EH (cell line): Measurements from ENCODE around the gene MYDGF.
A peak's percentile ranks its signal among the peaks of the same experiment; 100 is the strongest.

Experiments used
- DNase-seq: peaks from one replicate; pipeline ENCODE4 v3.0.0-alpha.2; 2015; ENCODE audit warnings: low read depth

MYDGF gene

GRCh38 chr19:4673726-4674125 lies 3.6 kb upstream of the MYDGF start:
- no peak for DNase-seq

GRCh38 chr19:4673216-4673615 lies 3.1 kb upstream of the MYDGF start:
- no peak for DNase-seq

DNA sequence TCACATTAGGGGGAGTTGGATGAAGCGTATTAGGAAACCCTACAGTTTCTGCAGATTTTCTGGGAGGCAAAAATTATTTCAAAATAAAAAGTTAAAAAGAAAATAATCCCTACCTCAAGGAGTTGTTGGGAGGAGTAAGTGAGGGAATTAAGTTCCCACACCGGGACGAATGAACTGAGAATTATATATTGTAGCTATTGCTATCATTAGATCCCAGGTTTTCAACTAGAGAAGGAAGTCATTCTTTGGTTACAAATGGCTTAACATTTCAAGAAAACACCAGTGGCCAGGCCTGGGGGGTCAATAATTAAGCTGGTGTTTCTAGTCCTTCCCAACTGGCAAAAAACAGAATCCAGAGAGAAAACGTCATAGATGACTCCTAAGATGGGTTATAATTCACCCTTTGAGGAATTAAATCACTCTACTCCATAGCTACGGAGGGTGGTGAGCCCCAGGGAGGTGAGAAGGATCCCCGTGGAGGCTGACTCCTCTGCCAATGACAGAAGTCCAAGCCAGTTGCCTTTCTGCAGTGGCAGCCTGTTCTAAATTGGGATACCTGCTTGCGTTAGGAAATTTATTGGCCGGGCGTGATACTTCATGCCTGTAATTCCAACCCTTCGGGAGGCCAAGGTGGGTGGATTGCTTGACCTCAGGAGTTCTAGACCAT lies 1.2 kb upstream of the MYDGF start:
- DNase-seq, result no peak

- no peak for DNase-seq
Observed at GRCh38 chr19:4664642-4665041, 5.5 kb downstream of the MYDGF start.

- DNase-seq, result no peak
Observed at GRCh38 chr19:4662812-4663211, 7.3 kb downstream of the MYDGF start.

DNA sequence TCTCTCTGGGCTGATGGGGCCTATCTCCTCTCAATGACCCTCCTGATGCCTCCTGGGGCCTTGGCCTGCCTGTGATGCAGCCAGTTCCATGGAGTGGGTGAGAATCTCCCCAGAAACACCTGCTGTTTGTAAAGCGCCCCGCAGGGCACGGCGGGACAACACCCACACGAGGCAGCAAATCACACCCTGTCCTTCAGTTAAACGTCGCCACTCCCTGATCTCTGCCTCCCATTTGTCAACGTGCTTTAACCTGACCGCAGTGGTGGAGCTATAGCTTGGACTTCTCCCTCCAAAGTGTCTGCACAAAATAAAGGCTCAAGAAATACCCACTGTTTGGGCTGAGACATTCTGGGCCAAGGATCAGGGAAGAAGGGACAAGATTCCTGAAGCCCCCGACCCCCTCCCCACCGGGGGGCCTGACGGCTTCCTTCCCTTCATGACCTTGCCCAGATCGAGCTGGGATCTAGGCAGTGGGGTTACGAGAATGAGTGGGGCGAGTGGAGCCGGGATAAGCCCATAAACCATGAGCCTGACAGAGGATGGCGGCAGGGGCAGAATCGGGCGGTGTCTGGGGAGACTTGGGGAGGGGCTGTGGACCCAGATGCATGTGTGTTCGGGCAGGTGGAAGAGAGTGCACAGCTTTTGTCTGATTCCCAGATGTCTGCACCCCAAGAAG lies 8.0 kb downstream of the MYDGF start:
- no peak for DNase-seq

DNA sequence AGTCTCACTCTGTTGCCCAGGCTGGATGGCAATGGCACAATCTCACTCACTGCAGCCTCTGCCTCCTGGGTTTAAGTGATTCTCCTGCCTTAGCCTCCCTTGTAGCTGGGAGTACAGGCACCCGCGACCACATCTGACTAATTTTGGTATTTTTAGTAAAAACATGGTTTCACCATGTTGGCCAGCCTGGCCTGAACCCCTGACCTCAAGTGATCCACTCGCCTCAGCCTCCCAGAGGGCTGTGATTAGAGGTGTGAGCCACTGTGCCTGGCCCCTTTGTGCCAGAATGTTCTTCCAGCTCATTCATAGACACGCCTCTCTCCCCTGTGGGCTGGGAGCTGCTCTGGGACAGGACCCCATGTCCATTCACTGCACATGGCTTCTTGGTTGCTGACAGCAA lies 9.1 kb downstream of the MYDGF start:
- peak; percentile 22 for DNase-seq

GRCh38 chr19:4660181-4660791 lies 9.9 kb downstream of the MYDGF start:
- DNase-seq, result peak; percentile 24

DNA sequence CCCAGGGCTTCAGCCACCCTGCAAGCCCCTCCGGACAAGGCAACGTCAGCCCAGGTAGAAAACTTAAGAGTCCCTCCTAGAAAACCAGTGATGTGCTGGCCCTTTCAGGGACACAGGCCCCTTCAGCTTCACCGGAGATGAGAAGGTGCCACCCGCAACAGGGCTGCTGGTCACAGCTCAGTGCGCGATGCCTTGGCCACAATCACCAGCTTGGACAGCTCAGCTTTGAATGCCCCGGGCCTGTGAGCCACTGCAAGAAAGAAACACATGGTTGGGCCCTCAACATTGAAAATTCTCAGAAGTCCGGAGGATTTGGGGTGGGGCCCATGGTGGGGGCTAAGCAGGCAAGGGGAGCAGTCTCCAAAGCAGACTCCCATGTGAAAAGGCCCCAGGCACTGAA lies 12.3 kb downstream of the MYDGF start:
- no peak for DNase-seq

DNA sequence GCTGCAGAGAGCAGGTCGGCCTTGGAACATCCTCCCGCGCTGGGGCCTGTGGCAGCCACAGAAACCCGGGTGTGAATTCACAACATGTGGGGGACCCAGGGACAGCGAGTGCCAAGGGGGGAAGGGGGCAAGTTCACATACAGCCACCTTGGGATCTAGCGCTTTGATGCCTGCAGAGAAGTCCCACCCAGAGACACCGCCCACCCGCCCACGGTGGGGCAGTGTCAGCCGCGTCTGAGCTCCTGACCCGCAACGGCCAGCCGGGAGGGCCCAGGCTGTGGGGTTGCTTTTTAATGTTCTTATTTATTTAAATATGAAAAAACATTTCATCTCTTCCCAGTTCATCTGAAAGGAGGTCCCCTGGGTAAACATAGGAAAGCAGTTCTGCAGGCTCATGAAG lies 12.9 kb downstream of the MYDGF start:
- no peak for DNase-seq

DNA sequence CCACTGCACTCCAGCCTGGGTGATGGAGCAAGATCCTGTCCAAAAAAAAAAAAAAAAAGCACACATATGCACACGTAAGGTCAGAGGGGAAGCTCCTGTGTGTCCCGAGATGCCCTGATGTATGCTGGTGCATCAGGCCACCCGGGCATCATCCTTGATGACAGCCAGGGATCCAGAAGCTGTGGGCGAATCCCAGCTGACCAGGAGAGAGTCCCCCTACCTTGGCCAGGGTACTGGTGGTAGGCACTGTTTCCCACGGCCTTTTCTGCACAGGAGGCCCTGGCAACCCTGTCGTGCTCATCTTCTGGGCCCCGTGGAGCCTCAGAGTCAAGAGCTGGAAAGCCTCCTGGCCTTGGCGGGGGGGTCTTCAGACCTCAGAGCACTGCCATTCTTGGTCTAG lies 14.0 kb downstream of the MYDGF start:
- DNase-seq, result no peak

DNA sequence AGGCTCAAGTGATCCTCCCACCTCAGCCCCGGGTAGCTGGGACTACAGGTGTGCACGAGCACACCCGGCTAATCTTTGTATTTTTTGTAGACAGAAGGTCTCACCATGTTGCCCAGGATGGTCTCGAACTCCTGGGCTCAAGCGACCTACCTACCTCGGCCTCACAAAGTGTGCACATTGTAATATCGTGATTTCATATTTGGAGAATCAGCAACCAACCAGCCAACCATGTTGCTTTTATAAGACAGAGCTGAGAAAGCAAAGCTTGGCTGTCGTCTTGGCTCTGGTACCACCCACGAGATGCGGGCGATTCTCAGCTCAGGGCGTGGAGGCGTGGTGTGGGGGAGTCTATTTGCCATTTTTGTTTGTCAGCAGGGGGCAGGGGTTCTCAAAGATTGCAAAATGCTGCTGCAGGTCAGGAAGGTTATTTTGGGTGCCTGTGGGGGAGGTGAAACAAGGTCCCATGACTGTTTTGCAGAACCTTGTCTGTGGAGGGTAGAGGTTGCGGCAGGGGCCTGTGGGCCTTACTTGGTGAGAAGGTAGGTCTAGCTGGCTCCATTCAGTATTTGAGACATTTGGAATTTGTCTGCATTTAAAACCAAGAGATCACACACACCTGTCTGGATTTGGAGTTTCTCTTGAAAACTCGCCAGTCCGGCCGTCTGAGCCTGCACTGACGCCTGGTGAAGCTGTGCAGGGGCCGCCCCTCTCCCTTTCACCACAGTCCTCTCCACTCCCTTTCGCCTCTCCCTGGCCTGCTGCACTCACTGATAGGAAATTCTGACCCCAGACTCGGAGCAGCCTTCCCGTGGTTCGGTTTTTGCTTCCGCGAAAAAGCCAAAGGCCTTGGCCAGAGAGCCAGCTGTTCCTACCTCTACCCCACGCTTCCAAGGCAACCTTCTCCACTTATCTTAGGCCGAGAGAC lies 15.4 kb downstream of the MYDGF start:
- DNase-seq, result no peak

GRCh38 chr19:4653793-4654436 lies 16.2 kb downstream of the MYDGF start:
- no peak for DNase-seq

DNA sequence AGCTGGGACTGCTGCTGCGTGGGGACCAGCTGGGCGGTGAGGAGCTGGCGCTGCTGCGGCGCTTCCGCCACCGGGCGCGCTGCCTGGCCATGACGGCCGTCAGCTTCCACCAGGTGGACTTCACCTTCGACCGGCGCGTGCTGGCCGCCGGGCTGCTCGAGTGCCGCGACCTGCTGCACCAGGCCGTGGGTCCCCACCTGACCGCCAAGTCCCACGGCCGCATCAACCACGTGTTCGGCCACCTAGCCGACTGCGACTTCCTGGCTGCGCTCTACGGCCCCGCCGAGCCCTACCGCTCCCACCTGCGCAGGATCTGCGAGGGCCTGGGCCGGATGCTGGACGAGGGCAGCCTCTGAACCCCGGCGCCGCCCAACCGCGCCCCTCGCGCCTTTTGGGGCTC lies 18.1 kb downstream of the MYDGF start:
- no peak for DNase-seq

- DNase-seq, result no peak
Observed at GRCh38 chr19:4650159-4650558, 20.0 kb downstream of the MYDGF start.

GRCh38 chr19:4649392-4650047 lies 20.6 kb downstream of the MYDGF start:
- no peak for DNase-seq

DNA sequence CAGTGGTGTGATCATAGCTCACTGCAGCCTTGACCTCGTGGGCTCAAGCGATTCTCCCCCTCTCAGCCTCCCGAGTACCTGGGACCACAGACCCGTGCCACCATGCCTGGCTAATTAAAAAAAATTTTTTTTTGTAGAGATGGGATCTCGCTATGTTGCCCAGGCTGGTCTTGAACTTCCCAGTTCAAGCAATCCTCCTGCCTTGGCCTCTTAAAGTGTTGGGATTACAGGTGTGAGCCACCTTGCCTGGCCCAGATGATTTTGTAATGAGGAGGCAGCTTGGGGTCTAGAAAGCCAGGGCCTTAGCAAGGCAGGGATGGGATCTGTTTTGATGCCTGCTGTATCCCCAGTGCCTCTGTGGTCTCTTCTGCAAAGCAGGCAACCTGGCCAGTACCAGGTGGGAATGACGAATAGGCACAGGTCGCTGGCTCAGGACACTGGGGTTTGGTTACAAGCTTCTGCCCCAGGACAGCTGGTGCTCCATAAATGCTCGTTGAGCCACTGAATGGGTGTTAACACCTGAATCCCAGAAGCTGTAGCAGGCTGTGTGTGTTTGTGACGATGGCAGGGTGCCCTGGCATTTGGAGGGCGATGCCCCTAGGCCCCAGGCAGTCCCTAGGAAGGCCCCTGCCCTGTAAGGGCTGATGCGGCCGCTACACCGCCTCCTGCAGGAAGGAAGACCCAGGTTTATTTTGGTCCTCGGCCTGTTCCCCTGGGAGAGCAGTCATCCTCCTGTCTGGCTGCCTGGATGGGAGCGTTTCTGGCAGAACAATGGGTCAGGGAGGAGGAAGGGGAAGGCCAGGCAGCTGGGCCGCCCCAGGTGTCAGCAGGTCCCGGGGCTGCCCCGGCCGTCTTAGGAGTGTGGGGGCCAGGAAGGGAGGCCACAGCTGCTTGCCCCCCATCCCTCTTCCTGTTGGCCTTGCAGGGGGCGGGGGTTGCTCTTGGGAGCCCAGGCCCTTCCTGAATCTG lies 22.2 kb downstream of the MYDGF start:
- DNase-seq, result no peak

- DNase-seq, result no peak
Observed at GRCh38 chr19:4645718-4646117, 24.4 kb downstream of the MYDGF start.

DNA sequence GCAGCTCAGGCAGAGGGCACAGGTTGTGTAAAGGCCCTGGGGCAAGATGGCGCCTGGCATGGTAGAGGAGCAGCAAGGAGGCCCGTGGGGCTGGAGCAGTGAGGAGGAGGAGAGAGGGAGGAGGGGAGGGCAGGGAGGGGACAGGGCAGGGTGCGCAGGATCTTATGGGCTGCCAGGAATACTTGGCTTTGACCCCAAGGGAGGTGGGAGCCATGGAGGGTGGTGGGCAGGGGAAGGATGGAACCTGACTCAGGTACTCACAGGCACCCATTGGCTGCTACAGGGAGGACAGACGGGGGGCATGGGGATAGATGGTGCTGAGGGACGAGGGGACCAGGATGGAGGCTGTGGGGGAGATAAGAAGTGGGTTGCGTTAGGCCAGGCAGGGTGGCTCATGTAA lies 27.5 kb downstream of the MYDGF start:
- DNase-seq, result no peak

DNA sequence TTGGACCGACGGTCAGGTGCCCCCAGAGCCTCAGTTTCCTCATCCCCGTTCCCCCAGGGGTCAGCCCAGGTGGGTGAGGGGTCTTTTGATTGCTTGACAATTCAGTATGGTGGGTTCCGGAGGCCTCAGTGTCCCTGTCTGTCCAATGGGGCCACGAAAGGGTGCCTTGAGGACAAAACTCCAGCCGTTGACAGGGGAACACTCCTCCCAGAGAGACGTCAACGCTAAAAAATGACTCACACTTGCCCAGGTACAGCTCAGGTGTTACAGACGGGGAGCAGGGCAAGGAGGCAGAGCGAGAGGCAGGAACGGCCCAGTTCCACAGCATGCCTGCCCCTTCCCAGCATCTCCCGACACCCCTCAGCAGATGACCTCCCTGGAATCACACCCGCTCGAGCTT lies 29.0 kb downstream of the MYDGF start:
- DNase-seq, result no peak
